Astrocyte of the spinal cord (primary cell): ENCODE data around the gene FTH1.

Source experiments
- DNase-seq: peaks from one replicate; pipeline ENCODE4 v3.0.0; 2011; ENCODE audit warnings: low read depth, low spot score
- H3K4me3 ChIP-seq: 2 replicates; pipeline ENCODE4 v1.5.1; 2011; ENCODE audit warnings: low read depth, mild to moderate bottlenecking, low read length, moderate library complexity
- CTCF ChIP-seq: IDR thresholded peaks from 2 replicates; pipeline ENCODE4 v1.5.1; 2012; ENCODE audit warnings: low read depth, mild to moderate bottlenecking, low read length, inconsistent platforms
- in situ Hi-C: cut with HindIII; loops from 2 replicates; pipeline ENCODE4 v1.10.0; 2017; ENCODE audit warnings: low sequenced_read_pairs

FTH1 gene

GRCh38 chr11:61918251-61918937 lies 49.0 kb downstream of the FTH1 start:
- in situ Hi-C loops: no loop called here
- H3K4me3 ChIP-seq: no peak overlapping the region
- no peak for TF ChIP-seq CTCF
- DNase-seq: no peak

- H3K4me3 ChIP-seq: peak within 1 kb of the TSS; percentile 36
- DNase-seq: no peak
- in situ Hi-C loops: no loop called here
- TF ChIP-seq CTCF: no peak
Observed at GRCh38 chr11:61917334-61918109, 49.9 kb downstream of the FTH1 start, which contains the start of gene RAB3IL1. RAB3IL1 (minus strand) TSS chr11:61917566; CDS start chr11:61917367, 199 bp downstream.

- peak overlapping the region; percentile 36 for H3K4me3 ChIP-seq
- DNase-seq: no peak
- TF ChIP-seq CTCF: no peak
- in situ Hi-C loops: no loop called here
Observed at GRCh38 chr11:61916737-61917333, 50.6 kb downstream of the FTH1 start.

- DNase-seq: no peak
- in situ Hi-C loops: no loop called here
- TF ChIP-seq CTCF: no peak
- no peak overlapping the region for H3K4me3 ChIP-seq
Observed at GRCh38 chr11:61914471-61915171, 52.8 kb downstream of the FTH1 start.
